ENCODE measurements around the gene GPSM1.
"Not testable (repeated sequence)": the region's sequence is repeated elsewhere in the genome, so short reads cannot be mapped to it uniquely, and the experiment has no call there.

Gene GPSM1

DNA sequence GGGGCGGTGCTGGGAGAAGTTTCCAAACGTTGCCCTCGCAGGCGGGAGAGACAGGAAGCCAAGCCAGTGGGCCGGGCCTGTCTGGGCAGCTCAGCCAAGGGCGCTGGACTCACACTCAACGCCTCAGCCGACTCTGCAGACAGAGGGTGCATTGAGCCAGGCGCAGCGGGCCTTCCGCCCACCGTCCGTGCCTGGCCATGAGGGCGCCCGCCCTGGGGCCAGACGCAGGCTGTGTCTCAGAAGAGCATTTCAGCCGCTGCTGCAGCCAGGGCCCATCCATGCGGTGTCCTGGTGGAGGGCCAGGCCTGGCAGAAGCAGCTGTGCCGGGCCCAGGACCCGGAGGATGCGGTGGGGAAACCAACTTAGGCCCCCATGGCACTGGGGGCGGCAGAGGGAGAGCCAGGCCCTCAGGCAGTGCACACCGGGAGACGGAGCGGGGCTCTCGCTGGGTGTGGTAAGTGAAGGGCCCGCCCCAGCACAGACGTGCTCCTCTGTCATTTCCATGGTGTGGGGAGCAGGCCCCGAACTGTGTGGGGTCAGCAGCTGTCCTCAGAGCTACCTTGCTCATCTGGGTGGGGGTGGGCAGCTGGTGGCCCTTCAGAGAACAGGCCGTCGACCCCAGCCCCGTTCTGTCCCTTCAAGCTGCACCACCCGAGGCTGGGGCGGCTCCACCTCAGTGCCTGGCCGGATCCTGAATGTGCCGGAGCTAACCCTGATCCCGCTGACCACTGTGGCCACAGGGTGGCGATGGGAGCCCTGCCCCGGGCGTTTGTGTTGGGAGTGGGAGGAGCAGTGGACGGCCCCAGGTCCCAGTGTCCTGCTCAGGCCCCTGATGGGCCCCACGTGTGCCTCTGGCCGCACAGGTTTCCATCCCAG lies 18.2 kb downstream of the GPSM1 start:
- DNase-seq (ENCODE audit: low read depth): no peak

- DNase-seq (ENCODE audit: low read depth): no peak
These were observed 18.8 kb downstream of the GPSM1 start for GRCh38 chr9:136346157-136346481.

DNA sequence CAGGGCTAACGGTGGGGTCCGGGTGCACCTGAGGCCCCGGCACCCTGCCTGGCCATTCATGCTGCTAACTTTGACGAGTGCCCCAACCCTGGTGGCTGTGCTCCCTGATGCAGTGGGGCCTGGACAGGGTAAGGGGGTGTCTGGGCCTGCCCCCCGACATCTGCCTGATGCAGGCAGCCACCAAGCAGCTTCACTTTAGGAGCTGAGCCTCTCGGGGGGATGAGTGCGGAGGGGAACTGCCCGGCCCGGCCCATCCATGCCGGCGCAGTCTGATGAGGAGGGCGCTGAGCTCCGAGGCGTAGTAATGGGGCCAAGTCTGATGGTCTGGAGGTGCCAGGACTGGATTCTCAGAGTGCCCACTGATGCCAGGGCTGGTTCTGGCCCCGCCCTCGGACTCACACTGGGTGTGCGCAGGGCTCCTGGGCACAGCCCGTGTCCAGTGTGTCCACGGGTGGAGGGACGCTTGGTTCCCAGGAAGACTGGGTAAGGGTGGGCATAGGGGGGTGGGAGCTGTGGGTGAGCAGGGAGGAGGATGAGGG lies 19.7 kb downstream of the GPSM1 start:
- no peak for DNase-seq (ENCODE audit: low read depth)

DNA sequence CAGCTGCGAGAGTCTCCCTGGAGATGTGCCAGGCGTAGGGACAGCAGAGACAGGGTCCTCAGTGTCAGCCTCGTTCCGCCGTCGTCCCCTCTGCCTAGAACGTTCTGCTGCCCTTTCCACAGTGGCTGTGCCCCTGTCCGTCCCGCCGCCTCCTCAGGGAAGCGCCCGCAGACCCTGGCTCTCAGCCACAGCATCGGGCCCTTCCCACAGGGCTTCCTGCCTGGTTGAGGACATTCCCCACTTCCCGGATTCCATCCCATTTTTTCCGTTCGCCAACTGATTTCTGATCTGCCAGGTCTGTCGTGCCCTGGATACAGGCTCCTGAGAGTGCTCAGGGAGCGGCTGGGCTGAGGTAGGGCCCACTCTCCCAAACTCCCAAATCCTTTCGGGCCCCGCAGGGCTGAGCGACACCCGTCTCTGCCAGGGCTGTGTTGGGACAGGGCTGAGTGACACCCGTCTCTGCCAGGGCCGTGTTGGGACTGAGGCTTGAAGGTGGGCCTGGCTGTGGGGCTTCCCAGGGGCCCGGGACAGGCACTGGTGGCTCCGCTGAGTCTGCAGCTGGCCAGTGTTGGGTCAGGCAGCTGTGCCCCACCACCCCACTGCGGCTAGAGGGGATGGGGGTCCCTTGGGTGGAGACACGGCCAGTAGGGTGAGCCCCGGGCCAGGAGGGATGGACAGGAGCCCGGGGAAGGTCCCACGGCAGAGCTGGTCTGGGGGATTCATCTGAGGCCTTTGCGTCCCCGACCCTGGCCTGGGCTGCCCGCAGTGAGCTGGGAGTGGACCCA lies 20.3 kb downstream of the GPSM1 start:
- no peak for DNase-seq (ENCODE audit: low read depth)

DNA sequence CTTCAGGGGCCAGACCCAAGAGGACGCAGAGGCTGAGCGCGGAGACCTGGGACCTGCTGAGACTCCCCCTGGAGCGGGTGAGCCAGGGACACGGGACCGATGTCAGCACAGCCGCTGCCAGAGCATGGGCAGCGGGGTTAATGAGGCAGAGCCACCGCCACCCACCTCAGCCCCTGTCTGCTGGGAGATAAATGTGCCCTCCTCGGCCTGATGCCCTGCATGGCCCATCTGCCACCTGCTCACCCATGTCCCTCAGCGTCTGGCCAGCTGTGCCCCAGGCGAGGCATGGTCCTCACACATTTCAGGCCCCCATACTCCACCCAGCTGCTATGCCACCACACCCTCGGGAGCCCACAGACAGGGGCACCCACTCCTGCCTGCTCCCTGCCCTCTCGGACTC lies 21.4 kb downstream of the GPSM1 start:
- DNase-seq (ENCODE audit: low read depth): no peak

DNA sequence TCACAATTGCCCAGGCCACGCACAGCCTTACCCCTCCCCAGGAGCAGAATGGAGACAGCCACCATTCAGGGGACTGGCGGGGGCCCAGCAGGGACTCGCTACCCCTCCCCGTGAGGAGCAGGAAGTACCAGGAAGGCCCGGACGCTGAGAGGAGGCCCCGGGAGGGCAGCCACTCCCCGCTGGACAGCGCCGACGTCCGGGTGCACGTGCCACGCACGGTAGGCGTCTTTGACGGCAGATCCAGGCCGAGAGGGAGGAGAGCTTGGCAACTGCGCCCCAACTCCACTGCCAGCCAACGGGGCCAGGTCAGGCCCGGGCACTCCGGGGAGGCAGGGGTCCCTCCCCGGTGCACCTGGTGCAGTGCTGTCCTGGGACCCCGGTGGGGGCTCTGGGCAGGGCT lies 22.2 kb downstream of the GPSM1 start:
- DNase-seq (ENCODE audit: low read depth): no peak

GRCh38 chr9:136351252-136351800 lies 24.0 kb downstream of the GPSM1 start:
- DNase-seq (ENCODE audit: low read depth): no peak

DNA sequence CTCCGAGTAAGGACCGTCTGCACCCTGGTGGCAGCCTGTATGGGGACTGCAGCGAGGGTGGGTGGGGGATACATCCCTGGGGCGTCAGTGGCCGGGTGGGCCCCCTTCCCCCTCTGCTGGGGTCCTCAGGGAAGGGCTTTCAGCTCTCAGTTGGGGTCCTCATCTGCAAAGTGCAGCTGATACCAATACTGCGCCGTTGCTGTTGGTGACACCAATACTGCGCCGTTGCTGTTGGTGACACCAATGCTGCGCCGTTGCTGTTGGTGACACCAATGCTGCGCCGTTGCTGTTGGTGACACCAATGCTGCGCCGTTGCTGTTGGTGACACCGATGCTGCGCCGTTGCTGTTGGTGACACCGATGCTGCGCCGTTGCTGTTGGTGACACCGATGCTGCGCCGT lies 24.5 kb downstream of the GPSM1 start:
- DNase-seq (ENCODE audit: low read depth): not testable (repeated sequence)

DNA sequence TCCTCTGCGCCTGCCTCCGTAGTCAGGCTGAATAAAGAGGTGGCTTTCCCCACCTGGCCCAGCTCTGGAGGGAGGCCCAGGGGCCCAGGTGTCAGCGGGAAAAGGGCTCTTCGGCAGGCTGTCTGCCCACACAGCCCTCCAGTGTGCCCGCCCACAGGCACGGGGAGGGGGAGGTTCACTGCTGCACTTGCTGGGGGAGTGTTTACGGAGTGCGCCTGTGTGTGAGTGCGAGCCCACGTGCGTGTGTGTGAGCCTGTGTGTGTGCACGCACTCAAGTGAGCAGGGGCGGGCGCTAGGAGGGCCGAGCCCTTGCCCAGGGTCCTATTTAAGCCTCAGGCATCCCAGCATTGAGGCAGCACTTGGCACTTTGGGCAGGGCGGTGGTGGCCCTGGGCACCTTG lies 25.3 kb downstream of the GPSM1 start:
- DNase-seq (ENCODE audit: low read depth): no peak

GRCh38 chr9:136353088-136353487 lies 25.7 kb downstream of the GPSM1 start:
- no peak for DNase-seq (ENCODE audit: low read depth)

DNA sequence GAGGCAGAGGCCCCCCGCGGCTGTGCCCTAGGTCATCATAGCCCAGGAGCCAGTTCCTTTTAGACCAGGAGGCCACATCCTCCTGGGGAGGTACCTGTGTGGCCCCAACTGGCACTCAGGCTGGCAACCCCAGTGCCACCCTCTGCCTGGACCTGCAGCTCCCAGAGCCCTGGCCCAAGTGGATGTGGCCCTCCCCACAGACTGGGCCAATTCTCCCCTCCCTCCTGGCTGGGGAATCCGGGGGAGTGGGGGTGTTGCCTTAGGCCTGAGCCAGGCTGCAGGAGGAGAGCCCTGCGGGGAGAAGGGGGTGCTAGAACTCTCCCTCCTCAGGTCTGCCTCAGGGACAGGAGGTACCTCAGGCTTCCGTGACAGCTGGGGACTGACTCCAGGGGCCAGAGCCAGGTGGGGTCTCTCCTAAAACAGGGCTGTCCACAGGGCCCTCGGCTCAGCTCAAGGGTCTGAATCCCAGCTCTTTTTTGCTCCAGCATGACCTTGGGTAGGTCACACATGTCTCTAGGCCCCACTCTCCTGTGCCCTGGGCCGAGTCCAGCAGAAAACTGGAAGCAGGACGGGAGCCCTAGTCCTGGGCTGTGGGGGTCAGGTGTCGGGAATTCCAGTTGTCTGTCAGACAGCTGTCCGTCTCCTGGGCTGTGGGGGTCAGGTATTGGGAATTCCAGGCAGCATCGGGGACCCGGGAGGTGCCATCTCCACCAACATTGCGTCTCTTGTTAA lies 26.6 kb downstream of the GPSM1 start:
- DNase-seq (ENCODE audit: low read depth): no peak

GRCh38 chr9:136354592-136355085 lies 27.3 kb downstream of the GPSM1 start:
- no peak for DNase-seq (ENCODE audit: low read depth)

- DNase-seq (ENCODE audit: low read depth): no peak
These were observed 28.5 kb downstream of the GPSM1 start for GRCh38 chr9:136355616-136356557.

DNA sequence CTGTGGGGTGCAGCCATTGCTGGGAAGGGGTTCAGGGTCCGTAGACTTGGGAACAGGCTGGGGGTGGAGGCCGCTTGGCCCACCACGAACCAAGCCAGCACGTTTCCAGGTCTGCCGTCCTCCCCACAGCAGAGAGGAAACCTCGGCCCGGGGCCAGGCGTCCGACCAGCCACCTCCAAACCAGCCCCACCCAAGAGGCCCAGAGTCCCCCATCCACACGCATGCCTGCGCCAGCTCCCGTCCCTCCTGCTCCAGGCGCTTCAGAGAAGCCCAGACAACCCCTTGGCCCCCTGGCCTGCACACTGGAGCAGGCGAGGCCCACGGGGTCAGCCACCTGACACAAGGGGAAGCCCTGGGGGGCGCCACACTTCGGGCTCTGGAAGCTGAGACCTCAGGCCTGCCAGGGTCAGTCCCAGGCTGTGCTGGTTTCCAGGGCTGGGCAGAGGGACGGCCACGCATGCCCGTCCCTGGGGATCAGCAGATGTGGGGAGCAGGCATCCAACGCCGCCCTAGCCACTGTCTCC lies 29.9 kb downstream of the GPSM1 start:
- no peak for DNase-seq (ENCODE audit: low read depth)

DNA sequence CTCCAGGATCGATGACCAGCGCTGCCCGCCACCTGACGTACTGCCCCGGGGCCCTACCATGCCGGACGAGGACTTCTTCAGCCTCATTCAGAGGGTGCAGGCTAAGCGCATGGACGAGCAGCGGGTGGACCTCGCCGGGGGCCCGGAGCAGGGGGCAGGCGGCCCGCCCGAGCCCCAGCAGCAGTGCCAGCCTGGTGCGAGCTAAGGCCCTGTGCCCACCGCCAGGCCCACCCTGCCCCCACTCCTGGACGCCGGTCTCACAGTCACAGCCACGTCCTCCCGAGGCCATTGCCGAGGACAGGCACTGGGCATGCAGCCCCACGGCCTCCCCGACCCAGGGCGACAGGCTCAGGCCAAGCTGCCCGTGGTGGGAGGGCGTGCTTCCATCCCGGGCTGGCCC lies 30.7 kb downstream of the GPSM1 start:
- DNase-seq (ENCODE audit: low read depth): no peak

- DNase-seq (ENCODE audit: low read depth): no peak
These were observed 31.5 kb downstream of the GPSM1 start for GRCh38 chr9:136358888-136359287.

DNA sequence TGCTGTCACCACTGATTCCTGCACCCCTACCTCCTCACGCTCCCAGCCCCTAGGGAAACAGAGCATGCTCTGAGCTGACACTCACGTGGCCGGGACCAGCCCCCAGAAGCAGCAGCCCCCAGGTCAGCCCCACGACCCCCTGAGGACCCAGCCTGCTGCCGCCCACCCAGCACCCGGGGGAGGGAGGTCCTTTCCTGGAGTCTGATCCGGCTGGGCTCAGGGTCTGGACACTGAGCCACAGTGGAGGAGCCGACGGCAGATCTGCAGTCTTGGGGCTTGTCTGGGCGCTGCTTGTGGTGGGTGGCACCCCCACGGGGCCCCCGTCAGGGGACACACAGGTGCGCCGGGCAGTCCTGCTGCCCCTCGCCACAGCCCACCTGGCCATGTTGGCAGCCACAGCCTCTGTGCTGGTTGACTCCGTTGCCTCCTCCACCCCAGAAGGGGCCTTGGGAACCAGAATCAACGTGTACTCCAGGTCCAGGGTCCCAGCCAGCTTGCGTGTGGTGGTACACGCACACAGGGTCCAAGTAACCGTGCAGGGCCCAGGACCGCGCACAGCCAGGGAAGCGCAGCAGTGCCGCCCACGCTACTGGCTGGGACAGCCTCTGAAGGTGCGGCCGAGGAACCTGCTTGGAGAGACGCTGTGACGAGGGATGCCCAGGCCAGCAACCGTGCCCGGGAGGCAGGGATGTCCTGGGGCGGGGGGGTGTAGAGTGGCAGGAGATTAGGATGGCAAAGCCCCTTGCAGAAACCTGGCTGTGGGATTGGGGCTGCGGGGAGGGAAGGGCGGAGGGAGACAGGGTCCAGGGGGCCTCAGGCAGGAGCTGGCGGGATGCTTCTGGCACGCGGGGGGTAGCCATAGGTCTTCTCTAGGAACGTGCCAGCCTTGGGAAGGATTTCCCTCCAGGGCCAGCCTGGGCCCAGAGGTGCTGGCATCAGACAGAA lies 32.7 kb downstream of the GPSM1 start:
- no peak for DNase-seq (ENCODE audit: low read depth)

GRCh38 chr9:136361047-136361753 lies 33.9 kb downstream of the GPSM1 start:
- DNase-seq (ENCODE audit: low read depth): no peak
